SK-MEL-5 (cell line): Measurements from ENCODE around the gene PACSIN3. TPM values are rescaled to one million over a fixed set of nuclear protein-coding genes. Genes with fewer than 3 reads are reported as not detected.
"Not testable (repeated sequence)": the region's sequence is repeated elsewhere in the genome, so short reads cannot be mapped to it uniquely, and the experiment has no call there.

Experiments
- DNase-seq: peaks from one replicate; pipeline ENCODE4 v3.0.0-alpha.2; 2016; ENCODE audit warnings: low read depth, low spot score
- in situ Hi-C: cut with HindIII; loops from 2 replicates; pipeline ENCODE4 v1.10.0; 2016; ENCODE audit warnings: low sequenced_read_pairs, high pct_unique_total_duplicates, low pct_unique_long_range_greater_than_20kb
- total RNA-seq: library from RNA; depleted of rRNA; stranded (reverse); fragments of >200 nt; shearing (Covaris generic); gene quantifications from 2 replicates; pipeline ENCODE4 v1.2.3, GENCODE V29; 2014

The PACSIN3 gene
- total RNA-seq, 1 experiment from 2014 or later = 36.3 TPM

DNA sequence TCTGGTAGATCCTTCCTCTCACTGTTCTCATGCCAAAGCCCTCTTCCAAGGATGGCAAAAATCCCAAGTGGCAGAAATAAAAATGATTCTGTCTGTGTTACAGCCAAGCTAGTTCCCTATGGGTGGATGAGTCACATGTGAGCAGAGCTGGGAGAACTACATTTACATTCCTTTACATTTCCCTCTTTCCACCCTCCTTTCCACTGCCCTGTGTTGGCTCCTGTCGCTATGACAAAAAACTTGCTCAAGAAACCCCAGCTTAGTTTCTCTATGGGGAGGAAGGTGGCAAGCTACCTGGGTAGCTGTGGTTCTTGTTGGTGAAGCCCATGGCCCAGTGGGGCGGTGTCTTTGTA is 18.4 kb upstream of the PACSIN3 start:
- DNase-seq = no peak
- in situ Hi-C loops = no loop called here

DNA sequence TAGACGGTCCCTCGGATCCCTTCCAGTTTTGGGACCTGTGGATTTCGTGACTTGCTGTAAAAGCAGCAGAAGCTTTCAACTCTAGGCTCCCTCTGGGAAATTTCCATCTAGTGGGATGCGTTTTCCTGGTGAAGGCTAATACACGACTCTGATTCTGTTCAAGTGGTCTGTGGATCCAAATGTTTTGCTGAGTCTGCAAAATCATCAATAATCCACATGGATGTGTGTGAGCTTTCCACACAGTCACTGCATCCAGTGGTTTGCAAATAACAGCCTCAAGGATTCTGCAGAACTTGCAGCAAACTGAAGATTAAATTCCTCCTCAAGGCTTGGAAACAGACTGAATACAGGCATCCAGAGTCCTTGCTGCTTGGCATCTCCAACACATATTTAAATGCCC is 16.3 kb upstream of the PACSIN3 start:
- in situ Hi-C loops = no loop called here
- no peak for DNase-seq

DNA sequence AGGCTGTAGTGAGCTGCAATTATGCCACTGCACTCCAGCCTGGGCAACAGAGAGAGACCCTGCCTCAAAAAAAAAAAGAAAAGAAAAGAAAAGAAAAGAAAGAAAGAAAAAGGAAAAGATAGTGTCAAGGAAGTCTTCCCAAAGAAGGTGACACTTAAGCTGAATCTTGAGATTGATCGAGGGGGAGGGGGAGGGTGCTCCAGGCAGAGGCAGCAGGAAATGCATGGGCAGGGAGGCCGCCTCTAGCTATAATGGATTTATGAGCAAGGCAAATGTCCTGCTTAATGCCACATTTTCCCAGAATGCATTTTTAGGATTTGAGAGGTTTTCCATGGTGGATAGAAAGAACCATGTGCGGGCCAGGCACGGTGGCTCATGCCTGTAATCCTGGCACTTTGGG is 14.8 kb upstream of the PACSIN3 start:
- DNase-seq = no peak
- in situ Hi-C loops = no loop called here

DNA sequence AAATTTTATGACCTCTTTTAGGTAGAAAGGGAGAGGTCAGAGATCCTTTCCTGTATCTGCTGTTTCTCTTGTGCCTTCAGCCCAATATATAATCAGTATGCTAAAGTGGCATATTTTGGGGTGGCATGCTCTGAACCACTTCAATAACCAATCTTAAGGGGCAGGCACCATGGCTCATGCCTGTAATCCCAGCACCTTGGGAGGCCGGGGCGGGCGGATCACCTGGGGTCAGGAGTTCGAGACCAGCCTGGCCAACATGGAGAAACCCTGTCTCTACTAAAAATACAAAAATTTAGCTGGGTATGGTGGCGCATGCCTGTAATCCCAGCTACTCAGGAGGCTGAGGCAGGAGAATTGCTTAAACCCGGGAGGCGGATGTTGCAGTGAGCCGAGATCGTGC is 11.9 kb upstream of the PACSIN3 start:
- in situ Hi-C loops, DNase-seq: not testable (repeated sequence)

DNA sequence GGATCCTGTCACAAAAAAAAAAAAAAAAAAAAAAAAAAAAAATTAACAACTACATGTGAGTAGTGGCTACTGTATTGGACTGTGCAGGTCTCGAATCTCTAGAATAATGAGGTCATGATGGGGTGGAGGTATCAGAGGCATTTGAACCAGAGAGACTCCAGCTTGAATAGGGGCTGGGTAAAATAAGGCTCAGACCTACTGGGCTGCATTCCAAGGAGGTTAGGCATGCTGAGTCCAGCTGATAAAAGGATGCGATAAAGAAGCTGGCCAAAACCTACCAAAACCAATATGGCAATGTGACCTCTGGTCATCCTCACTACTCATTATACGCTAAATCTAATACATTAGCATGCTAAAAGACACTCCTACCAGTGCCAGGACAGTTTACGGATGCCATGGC is 5.9 kb upstream of the PACSIN3 start:
- in situ Hi-C loops = no loop called here
- DNase-seq = no peak

DNA sequence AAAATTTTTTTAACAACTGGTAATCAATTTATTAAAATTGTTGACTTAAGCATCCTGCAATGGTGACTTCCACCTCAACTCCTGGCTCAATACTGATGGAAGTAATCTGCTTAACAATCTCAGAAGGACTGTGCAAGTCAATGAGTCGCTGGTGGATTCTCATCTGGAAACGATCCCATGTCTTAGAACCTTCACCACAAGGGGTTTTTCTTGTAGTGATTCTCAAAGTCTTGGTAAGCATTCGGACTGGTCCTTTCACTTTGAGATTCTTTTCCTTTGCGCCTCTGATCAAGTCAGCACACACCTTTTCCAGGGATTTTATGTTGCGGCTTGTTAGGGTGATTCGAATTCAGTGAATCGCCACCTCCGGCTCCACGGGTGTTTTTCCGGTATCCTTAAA is 4.9 kb upstream of the PACSIN3 start:
- DNase-seq, in situ Hi-C loops: not testable (repeated sequence)

DNA sequence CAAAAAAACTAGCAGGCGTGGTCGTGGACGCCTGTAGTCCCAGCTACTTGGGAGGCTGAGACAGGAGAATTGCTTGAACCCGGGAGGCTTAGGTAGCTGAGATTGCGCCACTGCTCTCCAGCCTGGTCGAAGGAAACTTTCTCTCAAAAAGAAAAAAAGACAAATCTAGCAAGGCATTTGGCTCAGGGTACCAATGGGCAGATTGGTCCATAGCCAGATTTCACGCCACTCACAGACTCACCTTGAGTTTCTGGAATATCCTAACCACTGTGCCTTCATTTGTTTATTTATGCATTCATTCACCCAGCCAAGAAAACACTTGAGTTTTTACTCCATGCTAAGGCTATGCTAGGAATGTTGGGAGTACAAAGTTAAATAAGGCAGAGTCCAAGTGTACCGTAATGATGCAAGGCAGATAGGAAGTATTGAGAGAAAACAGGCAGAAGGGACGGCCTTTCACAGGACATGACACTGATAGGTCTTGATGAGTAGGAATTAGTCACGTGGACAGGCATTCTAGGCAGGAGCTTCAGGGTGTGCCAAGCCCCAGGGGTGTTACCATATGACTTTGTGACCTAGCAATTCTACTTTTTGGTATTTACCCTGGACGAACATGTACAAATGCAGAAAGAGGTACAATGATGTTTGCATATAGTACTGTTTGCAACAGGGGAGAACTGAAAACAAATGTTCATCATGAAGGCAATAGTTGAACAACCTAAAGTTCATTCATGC is 3.0 kb upstream of the PACSIN3 start:
- peak; percentile 27 for DNase-seq
- in situ Hi-C loops = no loop called here

DNA sequence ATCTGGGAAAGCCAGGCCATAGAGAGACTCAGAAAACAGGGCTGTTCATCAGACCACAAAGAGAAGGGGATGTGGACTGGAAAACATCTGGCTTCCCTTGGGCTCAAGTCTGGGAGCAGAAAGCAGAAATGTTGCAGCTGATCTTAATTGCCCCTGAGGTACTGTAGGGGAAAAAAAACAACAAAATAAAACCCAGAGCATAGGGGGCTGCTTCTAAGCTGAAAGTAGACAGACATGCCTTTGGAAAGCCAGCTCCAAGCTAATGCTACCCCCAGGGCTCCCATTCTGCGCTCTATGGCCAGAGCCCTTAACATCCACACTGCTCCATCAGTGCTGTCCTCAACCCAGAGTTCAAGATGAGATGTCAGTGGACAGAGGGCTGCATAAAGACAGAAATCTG is 2.0 kb upstream of the PACSIN3 start:
- no peak for DNase-seq
- in situ Hi-C loops = no loop called here

DNA sequence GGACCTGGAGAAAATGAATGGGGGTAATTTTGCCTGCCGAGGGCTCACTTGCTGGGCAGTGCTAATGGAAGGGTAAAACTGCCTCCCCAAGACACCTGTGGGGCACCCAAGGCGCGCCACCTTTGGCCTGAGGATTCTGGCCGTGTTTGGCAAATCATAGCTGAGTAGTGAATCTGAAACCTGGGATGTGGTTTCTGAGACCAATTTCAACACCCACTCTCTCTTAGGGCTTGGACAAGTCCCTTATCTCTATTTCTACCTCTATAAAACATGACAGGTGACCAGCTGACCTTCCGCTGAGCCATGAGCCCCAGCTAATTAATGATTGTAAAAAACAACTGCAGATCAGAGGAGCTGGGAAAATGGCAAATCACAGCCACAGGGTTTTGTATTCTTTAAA is 1.5 kb upstream of the PACSIN3 start:
- in situ Hi-C loops = no loop called here
- no peak for DNase-seq

DNA sequence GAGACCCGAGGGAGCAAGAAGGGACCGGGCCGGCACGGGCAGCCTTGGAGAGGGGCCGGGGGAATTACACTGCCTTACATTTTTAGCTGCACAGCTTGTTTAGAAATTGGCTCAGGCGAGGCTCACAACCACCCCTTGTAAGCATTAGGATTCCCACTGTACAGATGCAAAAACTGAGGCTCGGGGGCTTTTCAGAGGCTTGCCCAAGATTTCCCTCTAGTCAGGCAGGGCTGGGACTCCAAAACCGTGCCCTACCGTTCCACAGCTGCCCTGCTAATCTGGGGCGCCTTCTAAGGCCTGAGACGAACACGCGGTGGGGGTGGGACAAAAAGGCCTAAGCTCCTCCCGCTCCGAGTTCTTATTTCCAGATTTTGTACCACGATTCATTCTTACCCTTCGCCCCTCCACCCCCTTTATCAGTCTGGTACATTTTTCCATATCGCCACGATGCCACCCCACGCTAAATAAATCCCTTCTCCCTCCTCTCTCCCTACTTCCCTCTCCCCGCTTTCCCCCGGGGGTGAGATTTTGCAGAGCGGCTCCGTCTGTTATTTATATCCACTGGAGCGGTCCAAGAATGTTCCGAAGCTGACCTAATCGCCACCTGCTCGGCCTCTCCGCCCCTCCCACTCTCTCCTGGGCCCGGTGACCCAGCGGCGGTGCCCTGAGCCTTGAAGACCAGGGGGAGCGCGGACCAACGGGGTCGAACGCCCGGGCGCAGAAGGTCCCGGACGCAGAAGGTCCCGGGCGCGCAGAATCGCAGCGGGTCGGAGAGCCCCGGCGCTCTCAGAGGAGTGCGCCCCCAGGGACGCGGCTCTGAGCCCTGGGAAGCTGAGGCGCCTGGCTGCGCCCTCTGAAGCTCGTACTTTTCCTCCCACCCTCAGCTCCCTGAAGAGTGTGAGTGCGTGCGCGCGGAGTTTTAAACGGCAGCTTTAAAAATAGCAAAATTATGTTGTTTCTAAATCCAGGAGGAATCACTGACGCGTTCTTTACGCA is 764 bp upstream of the PACSIN3 start:
- DNase-seq = peak; percentile 46

DNA sequence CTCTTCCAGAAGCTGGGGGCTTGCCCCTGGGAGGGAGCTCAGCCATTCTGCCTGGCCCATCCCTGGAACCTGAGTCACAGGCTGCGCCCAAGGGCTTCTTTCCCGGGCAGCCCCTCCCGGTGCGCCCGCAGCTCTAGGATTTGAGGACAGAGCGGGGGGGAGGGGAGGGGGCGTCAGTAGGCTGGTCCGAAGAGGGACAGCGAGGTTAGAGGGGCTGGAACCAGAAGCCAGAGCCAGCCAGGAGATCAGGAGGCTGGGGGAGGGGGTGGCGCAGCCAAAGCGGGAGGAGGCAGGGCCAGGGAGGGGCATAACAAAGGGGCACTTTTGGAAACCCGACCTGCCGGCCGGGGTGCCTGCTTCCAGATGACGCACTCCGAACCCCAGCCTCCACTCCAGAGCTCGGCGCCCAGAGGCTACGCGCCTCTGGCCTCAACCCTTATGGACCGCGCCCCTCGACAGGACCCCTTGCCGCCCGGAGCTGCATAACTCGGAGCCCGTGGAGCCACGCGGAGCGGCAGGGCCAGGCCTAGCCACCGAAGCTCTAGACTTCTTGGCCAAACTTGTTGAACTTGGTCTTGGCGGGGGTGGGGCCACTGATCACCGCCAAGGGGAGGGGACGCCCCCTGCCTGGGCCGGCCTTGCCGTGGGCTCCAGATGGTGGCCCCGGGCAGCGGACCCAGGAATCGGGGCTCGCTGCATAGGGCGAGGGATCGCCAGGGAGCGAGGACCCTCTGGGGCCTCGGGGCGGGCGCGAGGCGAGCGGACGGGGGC is 744 bp downstream of the PACSIN3 start:
- DNase-seq = peak; percentile 23
- in situ Hi-C loops = no loop called here

More for the DNA sequence above, 764 bp upstream of the PACSIN3 start:
- in situ Hi-C loops = no loop called here

DNA sequence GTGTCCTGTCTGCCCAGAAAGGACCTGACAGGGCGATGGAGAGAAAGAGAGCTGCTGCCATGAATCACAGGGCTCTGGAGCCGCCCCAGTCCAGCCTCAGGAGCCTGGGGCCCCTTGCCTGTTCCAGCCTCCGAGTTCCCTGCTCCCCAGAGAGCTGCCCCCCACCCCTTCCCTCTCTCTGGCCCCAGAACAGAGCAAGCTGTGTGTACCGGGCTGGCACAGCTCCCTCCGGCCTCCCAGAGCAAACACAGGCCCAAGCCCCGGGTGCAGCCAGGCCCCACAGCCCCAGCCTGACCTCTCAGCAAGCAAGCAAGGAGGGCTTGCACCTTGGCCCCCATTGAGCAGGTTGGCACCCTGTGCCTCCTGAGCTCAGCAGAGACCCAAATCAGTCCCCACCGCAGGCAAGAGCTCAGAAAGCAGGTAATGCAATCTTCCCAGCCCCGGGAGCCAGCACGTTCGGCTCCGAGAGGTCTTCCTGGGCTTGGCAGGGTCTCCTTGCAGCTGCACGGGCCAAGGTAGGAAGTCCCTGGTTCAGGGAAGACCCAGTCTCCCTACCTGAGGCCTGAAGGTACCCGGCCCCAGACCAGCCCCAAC is 1.4 kb downstream of the PACSIN3 start:
- DNase-seq = no peak
- in situ Hi-C loops = no loop called here

DNA sequence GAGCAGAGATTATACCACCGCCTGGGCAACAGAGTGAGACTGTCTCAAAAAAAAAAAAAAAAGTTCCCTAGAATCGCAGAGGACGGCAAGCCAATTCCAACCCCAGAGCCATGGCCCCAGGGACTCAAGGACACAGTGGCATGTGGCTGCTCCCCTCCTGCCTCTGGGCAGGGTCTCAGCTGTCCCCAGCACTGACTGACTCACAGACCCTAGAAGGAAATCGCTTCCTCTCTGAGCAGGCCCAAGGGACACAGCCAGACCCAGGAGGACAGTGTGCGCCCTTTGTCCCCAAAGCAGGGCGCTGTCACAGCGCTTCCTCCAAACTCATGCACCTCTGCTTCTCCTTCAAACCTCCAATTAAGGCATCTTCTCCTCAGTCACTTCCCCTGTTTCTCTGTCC is 2.3 kb downstream of the PACSIN3 start:
- DNase-seq = no peak
- in situ Hi-C loops = no loop called here

DNA sequence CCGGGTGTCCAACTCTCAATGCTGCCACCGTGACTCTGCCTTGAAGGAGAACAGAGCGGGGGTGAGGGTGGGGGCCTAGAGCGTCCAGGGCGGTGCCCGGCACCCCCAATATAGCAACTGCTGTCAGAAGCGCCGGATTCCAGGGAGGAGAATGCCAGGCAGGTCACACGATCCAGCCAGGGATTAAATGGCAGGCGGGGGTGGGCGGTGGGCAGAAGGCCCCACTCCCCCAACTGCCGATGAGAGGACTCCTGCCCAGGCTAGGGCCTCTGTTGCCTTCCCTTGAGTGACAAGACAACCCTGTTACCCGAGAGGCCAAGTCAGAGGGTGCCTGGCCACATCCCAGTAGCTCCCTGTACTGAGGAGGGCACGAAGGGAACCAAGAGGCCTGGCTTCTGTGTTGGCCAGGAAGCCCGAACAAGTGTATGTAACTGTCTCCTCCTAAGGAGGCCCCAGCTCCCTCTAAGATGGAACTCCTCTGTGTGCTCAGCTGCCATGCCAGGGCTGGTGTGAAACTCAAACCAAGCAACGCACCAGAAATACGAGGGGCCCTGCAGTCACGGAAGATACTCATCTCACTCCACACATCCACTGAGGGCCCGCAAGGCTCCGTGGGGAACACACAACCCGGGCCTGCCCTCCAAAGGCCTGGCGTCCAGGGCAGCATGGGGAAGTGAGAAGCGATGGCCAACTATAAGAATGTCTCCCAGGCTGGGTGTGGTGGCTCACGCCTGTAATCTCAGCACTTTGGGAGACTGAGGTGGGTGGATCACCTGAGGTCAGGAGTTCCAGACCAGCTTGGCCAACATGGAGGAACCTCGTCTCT is 3.0 kb downstream of the PACSIN3 start:
- no peak for DNase-seq
- in situ Hi-C loops = no loop called here

DNA sequence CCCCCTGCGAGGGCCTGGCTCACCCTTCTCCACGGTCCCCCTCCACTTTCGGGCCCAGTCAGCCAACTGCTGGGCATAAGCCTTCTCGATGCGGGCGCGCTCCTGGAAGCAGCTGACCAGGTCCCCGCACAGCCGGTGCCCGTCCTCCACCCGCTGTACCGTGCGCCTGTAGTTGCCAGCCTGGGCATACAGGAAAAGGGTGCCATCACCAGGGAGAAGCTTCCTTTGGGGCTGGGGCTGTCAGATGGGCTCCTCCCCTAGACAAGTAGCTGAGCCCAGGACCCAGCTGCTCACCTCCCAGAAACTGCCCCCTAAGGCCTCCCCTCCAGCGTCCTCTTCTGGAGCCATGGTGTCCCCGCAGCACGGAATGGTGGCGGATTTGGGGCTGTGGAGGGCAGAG is 3.9 kb downstream of the PACSIN3 start:
- in situ Hi-C loops = no loop called here
- DNase-seq = no peak

DNA sequence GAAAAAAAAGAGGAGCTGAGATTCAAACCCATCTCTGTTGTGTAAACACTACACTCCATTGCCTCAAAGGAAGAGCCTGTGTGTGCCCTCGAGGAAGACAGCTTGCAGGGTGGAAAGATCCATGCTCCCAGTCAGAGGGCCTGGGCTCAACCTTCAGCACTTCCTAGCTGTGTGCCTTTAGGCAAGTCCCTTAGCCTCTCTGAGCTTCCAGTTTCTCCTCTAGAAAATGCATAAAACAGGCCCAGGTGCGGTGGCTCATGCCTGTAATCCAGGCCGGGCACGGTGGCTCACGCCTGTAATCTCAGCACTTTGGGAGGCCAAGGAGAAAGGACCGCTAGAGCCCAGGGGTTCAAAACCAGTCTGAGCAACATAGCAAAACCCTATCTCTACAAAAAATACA is 5.0 kb downstream of the PACSIN3 start:
- DNase-seq = no peak
- in situ Hi-C loops = no loop called here
